Breast epithelium (tissue), 3 donors: ENCODE results near the gene CASZ1.

Experiments used
- POLR2A ChIP-seq: fragments of 450-650 bp; IDR thresholded peaks from one replicate; pipeline ENCODE4 v1.6.1; 2016; ENCODE audit warnings: antibody characterized with exemption, mild to moderate bottlenecking, moderate library complexity
- POLR2AphosphoS5 ChIP-seq, 3 donors: sonication (generic); formaldehyde crosslinking; IDR thresholded peaks; one replicate each; pipeline ENCODE4 v1.6.1; 2017; ENCODE audit warnings: antibody characterized with exemption in 3 of 3
- TF ChIP-seq, protein P1 (sequence below), 3 donors: fragments of 450-650 bp; IDR thresholded peaks; one replicate each; pipeline ENCODE4 v1.5.1; 2016 to 2017; ENCODE audit warnings: antibody characterized with exemption in 3 of 3, mild to moderate bottlenecking in 3 of 3, moderate library complexity in 3 of 3

DNA sequence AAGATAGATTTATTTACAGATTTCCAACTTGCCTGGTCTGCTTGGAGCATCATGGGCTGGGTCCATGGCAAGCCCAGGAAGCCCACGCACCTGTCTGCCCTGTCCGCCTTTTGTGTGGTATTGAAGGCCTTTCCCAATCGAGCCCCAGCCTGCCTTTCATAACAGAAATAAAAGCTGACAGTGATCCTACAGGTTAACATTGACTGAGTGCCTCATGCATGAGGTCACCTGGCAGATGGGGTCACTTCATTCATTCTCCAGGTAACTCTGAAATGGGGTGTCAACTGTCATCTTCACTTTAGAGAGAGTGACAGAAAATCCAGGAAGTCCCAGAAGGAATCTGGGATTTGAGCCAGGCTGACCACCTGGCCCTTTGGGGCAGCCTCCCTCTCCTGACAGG is 36.3 kb upstream of the CASZ1 start:
- TF ChIP-seq, protein P1, sequence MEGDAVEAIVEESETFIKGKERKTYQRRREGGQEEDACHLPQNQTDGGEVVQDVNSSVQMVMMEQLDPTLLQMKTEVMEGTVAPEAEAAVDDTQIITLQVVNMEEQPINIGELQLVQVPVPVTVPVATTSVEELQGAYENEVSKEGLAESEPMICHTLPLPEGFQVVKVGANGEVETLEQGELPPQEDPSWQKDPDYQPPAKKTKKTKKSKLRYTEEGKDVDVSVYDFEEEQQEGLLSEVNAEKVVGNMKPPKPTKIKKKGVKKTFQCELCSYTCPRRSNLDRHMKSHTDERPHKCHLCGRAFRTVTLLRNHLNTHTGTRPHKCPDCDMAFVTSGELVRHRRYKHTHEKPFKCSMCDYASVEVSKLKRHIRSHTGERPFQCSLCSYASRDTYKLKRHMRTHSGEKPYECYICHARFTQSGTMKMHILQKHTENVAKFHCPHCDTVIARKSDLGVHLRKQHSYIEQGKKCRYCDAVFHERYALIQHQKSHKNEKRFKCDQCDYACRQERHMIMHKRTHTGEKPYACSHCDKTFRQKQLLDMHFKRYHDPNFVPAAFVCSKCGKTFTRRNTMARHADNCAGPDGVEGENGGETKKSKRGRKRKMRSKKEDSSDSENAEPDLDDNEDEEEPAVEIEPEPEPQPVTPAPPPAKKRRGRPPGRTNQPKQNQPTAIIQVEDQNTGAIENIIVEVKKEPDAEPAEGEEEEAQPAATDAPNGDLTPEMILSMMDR (IDR thresholded peaks at IDR 0.05) = no peak
- TF ChIP-seq POLR2A = no peak
- TF ChIP-seq POLR2AphosphoS5 (IDR thresholded peaks at IDR 0.05) = no peak
